GM21423 (cell line): ENCODE results near the gene RGS1.
A peak's percentile ranks its signal among the peaks of the same experiment; 100 is the strongest.

Source experiments
- ATAC-seq: cut with Tn5 transposase; IDR thresholded peaks from one replicate; pipeline ENCODE4 v1.9.1; 2021; ENCODE audit warnings: mild to moderate bottlenecking, moderate library complexity; ENCODE audit not compliant: unreplicated experiment

RGS1 gene

GRCh38 chr1:192552760-192553191 is 22.8 kb upstream of the RGS1 start:
- peak; percentile 25 for ATAC-seq

DNA sequence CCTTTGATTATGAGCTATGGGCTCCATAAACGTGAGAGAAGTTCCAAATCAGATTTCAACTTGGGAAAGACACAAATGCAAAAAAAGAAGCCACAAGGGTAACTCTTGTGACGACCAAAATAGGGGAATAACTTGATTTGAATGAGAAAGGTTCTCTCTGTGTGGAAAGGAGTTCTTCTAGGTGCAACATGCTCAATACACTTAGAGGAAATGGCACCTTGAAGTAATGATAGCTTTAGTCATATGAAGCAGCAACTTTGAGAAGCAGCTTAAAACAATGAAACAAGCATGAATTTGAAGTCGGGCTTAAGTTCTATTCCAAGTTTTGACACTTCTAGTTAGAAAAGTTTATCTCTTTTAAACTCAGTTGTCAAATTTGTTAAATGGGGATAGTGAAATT is 21.8 kb upstream of the RGS1 start:
- ATAC-seq: no peak

GRCh38 chr1:192554904-192555303 is 20.7 kb upstream of the RGS1 start:
- ATAC-seq: no peak

GRCh38 chr1:192555399-192555798 is 20.2 kb upstream of the RGS1 start:
- no peak for ATAC-seq

DNA sequence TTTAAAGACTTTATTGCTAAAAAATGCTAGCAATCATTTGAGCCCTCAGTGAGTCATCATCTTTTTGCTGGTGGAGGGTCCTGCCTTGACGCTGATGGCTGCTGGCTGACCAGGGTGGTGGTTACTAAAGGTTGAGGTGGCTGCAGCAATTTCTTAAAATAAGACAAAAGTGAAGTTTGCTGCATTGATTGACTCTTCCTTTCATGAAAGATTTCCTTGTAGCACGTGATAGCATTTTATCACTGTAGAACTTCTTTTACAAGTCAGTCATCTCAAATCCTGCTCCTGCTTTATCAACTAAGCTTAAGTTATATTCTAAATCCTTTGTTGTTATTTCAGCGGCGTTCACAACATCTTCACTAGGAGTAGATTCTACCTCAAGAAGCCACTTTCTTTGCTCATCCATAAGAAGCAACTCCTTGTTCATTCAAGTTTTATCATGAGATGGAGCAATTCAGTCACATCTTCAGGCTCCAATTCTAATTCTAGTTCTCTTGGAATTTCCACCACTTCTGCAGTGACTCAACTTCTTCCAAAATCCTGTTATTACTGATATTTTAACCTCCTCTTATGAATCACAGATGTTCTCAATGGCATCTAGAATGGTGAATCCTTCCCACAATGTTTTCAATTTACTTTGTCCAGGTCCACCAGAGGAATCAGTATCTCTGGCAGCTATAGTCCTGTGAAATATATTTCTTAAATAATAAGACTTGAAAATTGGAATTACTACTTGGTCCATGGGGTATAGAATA is 17.6 kb upstream of the RGS1 start:
- no peak for ATAC-seq

DNA sequence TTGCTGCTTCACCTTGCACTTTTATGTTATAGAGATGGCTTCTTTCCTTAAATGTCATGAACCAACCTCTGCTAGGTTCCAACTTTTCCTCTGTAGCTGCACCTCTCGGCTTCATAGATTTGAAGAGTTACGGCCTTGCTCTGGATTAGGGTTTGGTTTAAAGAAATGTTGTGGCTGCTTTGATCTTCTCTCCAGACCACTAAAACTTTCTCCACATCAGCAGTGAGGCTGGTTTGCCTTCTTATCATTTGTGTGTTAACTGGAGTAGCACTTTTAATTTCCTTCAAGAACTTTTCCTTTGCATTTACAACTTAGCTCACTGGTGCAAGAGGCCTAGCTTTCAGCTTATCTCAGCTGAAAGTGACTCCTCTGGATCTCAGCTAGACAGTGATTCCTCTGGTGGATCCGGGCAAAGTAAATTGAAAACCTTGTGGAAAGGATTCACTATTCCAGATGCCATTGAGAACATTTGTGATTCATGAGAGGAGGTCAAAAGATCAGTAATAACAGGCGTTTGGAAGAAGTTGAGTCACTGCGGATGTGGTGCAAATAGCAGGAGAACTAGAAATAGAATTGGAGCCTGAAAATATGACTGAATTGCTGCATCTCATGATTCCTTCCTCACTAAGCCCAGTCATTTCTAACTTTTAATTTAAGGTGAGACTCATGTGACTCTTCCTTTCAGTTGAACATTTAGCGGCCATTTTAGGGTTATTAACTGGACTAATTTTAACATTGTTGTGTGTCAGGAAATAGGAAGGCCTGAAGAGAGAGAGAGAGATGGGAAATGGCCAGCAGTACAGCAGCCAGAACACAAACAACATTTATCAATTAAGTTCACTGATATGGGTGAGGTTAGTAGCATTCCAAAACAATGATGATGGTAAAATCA is 16.2 kb upstream of the RGS1 start:
- peak; percentile 63 for ATAC-seq

DNA sequence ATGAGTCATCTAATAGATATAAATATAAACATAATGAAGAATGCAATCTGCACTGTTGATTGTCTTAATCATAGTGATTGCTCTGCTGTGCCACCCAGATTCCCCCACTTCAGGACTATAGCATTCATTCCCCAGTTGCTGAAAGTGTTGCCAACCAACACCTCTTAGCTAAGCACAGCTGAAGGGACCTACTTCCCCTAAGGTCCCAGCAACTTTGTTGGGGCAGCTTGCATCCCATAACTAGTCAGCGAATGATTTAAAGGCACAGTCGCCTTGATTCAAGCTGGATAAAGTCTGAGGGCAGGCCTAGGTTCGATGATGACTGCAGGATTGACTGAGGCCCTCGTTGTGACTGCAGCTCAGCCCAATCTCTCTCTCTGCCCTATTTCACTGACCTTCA is 14.3 kb upstream of the RGS1 start:
- ATAC-seq: no peak

DNA sequence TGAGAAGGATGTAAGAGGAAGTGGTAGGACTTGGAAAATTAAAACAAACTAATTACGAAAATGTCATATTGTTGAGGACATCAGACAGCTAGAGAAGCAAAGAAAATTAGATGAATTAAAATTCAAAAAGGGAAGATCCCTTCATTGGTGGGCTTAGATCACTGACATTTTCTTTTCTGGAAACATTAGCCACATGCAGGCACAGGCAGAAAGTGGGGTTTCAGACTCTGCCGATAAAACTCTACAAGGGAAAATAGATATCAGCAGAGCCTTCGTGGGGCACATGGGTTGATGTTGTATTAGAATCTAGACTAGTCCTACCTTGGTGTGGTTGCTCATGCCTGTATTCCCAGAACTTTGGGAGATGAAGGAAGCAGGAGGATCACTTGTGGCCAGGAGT is 12.4 kb upstream of the RGS1 start:
- no peak for ATAC-seq

- no peak for ATAC-seq
These were observed 11.5 kb upstream of the RGS1 start for GRCh38 chr1:192564099-192564498.

DNA sequence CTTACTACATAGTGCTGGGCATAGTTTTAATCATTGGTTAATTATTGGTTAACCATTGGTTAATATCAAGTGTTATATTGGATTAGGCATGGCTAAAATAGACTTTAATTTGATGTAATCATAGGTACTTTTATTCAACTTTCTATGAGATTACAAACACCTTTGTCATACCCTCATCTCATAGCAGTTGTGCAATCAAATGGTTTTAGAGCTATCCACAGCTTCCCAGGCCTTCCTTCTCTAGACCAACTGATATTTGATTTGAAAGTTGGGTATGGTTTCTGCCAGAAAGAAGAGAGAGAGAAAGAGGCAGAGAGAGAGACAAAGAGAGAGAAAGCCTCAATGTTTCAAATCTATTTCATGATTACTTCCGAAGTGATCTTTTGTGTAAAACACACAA is 9.6 kb upstream of the RGS1 start:
- ATAC-seq: no peak

DNA sequence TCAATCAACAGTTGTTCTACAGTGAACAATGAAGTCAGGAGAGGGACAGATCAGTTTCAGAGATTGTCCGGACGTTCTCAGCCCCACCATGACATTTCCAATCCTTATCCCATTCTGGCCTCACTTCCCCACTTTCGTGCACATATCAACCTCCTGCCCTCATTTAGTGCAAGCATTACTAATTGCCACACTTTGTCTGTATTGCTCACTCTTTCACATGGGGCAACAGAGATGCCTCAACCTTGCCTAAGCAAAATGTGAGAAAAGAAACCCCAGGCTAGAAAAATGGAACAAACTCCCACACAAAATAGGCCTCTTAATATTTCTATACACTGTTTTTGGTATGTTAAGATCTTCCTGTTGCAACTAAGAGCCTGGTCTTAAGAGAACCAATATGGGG is 8.9 kb upstream of the RGS1 start:
- ATAC-seq: no peak

DNA sequence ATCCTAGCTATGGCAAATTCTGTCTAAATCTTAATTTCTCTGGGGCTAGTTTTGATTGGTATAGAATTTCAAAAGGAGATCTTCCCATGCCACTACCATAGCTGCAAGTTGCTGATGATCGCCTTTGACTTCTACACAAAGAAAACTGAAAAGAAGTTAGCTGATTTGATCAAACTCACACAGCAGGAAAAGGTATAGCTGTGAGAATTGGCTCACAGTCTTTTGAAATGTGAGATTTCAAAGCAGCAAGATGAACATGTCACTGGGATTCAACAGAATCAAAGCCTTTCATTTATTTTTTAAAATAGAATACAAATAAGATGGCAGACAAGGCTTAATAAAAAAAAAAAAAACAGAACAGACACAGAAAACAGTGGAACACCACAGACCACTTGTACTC is 7.5 kb upstream of the RGS1 start:
- ATAC-seq: no peak

DNA sequence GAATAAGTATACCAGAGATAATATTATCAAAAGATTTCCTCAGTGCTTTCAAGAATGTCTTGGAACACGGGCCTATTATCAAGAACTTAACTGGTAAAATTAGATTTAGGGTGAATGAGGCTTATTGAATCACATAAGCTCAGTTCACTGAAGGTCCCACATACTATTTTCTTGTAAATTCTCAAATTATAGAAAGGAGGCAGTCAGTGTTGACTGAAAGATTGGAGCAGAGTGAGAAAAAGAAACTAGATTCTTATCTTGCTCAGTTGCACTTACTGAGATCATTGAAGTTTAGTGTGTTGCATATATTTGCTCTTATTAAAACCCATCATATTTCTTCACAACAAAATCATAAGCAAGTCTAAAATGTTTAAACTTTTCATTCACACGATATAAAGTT is 3.9 kb upstream of the RGS1 start:
- ATAC-seq: no peak

DNA sequence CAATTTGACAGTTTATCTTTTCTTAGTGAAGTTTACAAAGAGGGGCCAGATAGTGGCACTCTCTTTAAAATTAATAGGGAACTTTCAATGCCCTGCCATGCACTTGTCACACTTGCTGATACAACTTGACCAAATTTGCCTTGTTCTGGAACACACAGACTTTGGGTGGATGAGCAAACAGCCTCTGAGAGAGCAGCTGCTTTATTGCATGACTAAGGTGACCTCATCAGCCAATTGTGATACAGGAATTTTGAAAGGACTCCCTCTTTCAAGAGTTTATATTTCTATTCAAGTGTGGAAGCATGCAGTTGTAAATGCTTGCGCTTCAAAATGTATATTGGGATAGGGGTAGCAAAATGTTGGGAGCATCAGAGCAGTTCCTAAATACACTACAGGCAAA is 2.1 kb upstream of the RGS1 start:
- ATAC-seq: no peak

DNA sequence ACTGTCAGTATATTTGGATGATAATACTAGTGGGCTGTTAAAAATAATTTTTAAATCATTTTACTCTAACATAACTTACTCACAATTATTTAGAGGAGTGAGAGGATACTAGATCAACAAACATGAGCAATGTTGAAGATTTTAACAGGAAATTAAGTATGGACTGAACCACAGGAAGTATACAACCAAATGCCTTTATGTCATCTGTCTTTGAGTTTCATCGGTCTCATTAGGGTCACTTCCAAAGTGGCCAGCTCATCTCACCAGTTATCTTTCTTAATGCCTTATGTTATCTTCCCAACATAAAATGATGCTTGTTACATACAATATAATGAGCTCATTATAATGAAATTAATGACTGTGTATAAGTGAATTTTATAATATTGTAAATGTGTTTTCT is 1.5 kb upstream of the RGS1 start:
- ATAC-seq: no peak

DNA sequence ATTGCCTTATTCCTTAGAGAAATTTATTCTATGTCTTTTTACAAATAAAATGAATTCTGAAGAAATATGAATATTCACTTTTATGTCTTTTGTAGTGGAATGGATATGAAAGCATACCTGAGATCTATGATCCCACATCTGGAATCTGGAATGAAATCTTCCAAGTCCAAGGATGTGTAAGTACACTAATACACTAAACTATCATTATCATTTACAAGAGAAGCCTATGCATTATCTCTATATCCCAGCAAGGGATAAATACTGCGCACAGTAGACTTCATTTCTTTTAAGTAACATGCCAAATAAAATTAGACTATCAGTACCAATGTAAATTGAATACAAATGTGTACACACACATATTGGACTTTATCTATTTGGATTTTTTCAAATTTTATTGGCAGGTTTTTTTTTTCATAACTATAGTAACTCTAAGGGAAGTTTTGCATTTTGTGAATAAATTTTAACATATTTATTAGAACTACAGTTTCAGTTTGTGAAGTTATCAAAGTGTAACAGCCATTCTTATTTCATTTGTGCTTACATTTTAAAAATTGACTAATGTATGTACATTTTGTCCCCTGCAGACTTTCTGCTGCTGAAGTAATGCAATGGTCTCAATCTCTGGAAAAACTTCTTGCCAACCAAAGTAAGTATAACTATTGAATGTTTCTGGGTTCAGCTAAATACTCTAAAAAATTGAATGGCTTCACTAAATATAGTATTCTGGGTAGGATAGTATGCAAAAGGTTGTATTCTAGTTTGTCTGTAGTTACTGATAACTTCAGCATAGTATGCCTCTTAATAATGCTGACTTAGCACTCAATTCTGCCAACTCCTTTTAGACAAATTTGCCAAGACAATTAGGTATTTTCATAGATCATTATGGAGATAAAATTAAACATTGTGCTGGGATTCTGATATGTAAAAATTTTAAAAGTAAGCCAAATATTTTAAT is 894 bp downstream of the RGS1 start:
- no peak for ATAC-seq

DNA sequence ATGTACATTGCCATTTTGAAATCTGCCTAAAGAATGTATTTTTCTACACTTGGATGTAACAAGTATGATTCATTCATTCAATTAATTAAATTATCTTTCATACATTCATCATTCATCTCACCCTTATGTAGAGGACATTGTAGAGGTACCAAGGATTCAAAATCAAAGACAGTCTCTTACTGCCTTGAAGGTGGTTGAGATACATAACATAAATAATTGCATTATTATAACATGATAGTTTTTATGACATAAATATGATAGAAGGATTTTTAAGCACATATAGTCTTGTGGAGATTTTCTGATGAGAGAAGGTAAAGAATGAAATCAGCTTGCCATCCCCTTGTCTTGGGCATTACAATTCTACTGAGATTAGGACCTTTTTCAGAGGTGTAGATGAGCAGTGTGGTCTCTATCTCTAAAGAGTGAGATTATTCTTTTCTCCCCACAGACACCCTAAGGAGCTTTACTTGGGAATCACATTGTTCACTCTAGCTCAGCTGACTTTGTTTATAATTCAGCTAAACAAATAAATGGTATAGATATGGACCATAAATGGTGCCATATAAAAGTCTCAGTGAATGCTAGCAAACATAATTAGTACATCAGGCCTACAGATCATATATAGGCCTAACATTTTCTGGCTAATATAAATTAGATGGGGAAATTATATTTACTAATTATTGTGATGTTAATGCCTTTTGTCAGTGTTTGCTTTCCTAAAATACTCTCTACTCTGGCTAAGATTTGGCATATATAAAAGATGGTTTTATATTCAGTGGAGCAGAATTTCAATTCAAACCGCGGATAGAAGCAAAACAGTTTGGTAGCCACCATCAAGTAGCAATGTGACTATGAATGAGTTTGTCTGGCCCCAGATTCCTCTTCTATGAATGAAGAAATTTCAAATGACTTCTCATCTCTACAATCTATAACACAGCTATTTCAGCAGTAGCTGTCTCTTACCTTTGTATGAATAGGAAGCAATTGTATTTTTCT is 1.9 kb downstream of the RGS1 start:
- no peak for ATAC-seq

DNA sequence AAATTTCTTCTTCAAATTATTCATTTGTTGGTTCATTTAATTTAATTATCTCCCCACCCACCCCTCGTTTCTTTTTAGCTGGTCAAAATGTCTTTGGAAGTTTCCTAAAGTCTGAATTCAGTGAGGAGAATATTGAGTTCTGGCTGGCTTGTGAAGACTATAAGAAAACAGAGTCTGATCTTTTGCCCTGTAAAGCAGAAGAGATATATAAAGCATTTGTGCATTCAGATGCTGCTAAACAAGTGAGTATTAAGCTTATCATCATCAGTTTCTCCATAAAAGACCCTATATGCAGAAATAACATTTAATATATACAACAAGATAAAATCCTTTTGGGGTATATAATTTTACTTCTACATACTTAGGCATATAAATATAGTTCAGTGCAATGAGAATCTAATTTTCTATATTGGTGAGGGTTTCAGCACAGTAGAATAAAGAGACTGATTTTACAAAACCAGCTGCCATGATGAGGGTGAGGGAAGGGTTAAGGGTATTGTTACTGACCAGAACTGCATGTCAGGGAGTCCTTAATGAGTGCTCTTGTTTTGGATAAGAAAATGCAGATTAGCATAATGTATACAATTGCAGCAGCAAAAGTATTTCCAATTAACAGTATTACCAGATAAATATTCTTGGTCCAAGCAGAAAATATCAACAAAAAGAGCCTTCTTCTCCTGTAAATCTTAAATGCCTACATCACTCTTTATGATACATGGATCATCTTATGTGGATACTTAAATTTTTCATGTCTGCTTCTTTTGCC is 2.8 kb downstream of the RGS1 start:
- ATAC-seq: no peak
